ENCODE measurements around the gene HELZ2.

Gene HELZ2

DNA sequence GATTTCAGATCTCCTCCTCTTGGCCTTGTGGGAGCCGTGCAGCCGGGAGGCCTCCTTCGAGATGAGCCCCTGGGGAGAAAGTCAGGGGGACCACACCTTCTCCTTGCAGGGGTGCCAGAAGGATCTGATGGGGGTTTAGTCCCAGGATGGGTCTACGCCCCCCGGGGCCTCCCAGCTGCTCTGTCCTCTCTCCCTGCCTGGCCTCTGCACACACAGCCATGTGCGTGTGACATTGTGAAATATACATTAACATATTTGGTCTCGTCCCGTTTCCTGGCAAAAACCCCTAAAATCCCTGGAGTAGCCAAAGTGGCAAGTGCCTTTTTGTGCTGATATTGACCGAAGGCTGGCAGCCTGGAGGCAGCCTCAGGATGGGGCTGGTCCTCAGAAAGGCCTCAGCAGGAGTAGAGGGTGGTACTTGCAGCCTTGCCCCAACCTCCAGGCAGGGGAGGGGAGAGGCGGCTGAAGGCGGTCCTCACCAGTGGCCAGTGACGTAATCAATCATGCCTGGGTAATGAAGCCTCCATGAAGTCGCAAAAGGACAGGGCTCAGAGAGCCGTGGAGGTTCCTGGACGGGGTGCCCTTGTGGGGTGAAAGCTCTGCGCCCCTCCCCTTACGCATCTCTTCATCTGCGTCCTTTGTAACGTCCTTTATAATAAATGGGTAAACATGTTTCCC is 5.1 kb upstream of the HELZ2 start:
- TF ChIP-seq, protein P1, sequence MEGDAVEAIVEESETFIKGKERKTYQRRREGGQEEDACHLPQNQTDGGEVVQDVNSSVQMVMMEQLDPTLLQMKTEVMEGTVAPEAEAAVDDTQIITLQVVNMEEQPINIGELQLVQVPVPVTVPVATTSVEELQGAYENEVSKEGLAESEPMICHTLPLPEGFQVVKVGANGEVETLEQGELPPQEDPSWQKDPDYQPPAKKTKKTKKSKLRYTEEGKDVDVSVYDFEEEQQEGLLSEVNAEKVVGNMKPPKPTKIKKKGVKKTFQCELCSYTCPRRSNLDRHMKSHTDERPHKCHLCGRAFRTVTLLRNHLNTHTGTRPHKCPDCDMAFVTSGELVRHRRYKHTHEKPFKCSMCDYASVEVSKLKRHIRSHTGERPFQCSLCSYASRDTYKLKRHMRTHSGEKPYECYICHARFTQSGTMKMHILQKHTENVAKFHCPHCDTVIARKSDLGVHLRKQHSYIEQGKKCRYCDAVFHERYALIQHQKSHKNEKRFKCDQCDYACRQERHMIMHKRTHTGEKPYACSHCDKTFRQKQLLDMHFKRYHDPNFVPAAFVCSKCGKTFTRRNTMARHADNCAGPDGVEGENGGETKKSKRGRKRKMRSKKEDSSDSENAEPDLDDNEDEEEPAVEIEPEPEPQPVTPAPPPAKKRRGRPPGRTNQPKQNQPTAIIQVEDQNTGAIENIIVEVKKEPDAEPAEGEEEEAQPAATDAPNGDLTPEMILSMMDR (conservative IDR thresholded peaks at IDR 0.05) = no peak
- no peak for TF ChIP-seq ZFX (IDR thresholded peaks at IDR 0.05)
- no peak overlapping the region for H3K27ac ChIP-seq

DNA sequence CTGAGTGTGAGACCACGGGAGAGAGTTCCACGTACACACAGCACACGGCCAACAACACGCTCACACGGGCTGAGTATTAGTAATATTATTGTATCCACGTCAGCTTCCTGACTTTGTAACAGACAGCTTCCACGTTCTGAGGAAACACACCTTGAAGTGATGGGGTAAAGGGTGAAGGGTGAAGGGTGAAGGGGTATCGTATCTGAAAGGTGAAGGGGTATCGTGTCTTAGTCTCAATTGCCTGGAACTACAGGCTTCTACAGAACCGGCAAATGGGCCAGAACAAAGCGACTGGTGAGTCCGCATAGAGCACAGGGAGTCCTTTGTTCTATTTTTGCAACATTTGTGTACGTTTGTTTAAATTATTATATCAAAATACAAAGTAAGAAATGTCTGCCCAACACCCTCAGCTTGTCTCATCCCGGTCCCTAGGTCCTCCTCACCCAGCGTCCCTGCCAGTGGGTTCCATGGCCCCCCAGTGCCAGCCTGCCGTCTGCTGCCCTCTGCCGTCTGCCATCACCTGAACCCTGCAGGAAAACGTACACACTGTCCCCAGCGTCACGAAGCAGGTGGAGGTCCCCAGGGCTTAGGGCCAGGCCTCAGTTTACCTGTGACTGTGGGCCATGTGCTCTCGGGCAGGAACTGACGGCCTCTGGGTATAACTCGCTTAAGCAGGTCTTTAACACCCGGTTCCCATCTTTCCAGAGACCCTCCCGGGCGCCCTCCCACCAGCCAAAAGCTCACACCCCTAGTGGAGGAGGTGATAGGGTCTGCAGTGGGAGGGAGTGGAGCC is 4.4 kb upstream of the HELZ2 start:
- TF ChIP-seq, protein P1 (conservative IDR thresholded peaks at IDR 0.05) = no peak
- TF ChIP-seq ZFX (IDR thresholded peaks at IDR 0.05) = no peak
- no peak overlapping the region for H3K27ac ChIP-seq

DNA sequence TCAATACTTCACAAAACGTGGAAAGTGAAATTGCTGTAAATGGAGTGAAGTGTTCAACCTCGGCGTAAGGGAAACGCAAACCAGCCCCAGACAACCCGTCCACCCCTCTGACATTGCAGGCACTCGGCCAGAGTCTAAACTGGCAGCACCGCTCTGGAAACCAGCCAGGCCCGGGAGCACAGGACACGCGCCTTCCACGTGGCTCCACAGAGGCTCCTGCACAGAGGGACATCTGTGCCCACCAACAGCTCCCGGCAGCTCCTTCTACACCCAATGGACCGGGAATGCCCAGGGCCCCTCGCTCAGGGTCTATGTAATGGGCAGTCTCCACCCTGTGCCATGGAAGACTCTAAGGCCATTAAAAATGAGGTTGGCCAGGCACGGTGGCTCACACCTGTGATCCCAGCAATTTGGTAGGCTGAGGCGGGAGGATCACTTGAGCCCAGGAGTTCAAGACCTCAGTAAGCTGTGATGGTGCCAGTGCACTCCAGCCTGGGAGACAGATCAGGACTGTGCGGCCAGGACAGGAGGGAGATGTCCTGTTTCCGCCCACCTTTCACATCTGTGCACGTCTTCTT is 3.4 kb upstream of the HELZ2 start:
- no peak overlapping the region for H3K27ac ChIP-seq
- TF ChIP-seq, protein P1 (conservative IDR thresholded peaks at IDR 0.05) = no peak
- TF ChIP-seq ZFX (IDR thresholded peaks at IDR 0.05) = no peak

DNA sequence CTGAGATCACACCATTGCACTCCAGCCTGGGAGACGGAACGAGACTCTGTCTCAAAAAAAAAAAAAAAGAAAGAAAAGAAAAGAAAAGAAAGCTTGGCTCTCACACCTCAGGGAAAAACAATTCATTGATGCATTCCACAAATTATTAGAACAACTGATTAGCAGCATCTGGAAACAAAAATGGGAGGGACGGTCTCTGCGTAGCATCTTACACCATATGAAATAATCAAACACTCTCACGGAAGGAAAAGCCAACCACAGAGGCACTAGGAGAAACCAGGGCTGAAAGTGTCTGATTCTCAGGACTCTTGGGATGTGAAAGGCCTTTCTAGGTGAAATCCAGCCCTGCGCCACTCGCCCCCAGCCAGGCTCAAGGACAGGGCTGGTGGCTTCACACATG is 2.3 kb upstream of the HELZ2 start:
- no peak overlapping the region for H3K27ac ChIP-seq
- no peak for TF ChIP-seq ZFX (IDR thresholded peaks at IDR 0.05)

DNA sequence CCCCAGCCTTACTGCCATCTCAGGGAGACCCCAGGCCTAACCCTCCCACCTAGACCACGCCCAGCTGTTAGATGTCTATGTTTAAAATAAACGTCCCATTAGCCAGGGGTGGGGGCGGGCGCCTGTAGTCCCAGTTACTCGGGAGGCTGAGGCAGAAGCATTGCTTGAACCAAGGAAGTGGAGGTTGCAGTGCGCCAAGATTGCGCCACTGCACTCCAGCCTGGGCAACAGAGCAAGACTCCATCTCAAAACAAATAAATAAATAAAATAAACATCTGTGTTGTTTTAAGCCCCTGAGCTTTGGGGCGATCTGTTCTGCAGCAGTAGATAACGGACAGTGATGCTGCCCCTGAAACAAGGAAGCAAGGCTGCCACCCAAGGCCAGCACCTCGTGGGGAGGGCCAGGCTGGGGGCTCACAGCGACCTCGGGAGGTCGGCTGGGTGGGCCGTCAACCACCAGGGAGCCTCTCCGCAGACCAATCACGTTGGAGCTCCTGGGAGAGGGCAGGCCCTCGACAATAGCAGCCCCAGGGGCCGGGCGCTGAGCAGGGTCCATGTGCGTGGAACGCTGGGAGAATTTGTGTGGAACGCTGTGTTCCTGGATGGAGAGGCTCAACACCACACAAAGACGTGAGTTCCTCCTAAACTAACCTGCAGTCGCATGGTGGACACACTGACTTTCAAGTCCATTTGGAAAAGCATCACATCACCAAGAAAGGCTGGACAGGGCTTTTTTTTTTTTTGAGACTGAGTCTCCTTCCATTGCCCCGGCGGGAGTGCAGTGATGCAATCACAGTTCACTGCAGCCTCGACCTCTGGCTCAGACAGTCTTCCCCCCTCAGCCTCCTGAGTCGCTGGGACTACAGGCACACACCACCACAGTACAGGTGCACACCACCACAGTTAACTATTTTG is 1.0 kb upstream of the HELZ2 start:
- TF ChIP-seq, protein P1 (conservative IDR thresholded peaks at IDR 0.05) = no peak
- TF ChIP-seq ZFX (IDR thresholded peaks at IDR 0.05) = no peak
- H3K27ac ChIP-seq = peak overlapping the region; percentile 62

DNA sequence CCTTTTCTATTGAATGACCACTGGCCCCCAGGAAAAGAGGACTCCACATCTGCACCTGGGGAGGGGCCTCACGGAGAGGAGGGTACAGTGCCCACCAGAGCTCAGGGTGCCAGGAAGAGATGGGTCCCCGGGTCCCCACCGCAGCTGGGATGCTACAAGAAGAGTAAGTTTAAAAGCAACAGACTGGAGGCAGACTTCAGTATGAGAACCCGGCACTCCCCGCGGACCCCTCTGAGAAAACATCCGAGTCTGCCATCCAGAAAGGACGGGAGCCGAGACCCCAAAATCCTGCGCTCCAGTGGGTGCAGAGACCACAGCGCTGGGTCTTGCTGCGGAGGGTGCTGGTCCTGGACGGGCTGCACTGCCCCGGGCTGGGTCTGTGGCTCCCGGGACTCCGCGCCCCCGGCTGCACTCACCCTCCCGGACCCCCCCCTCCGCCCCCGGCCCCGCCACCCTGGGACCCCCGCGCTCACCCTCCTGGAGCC is 350 bp downstream of the HELZ2 start:
- TF ChIP-seq, protein P1 (conservative IDR thresholded peaks at IDR 0.05) = no peak
- TF ChIP-seq ZFX (IDR thresholded peaks at IDR 0.05) = no peak
- H3K27ac ChIP-seq = peak overlapping the region; percentile 62
